Adipose tissue (tissue), 3 donors: ENCODE data around the gene PACRG. TPM values are rescaled to one million over a fixed set of nuclear protein-coding genes. Genes with fewer than 3 reads are reported as not detected.

Experiments used
- H3K27ac ChIP-seq: one replicate; pipeline ENCODE4 v1.5.1; 2013; ENCODE audit warnings: low read depth, low read length
- WGBS, 3 donors: extraction: QIAGEN DNeasy Blood & Tissue Kit; methylation state at CpG; one replicate each; pipeline ENCODE4 v1.1.7; 2013; 5-methylcytosine and 5-hydroxymethylcytosine counted together
- polyA plus RNA-seq, 3 donors: library from polyadenylated mRNA; stranded (reverse); fragments of 200-250 nt; gene quantifications; one replicate each; pipeline ENCODE4 v1.2.3, GENCODE V29; 2013
- donor health status: healthy with polysubstance abuse.
- donor health status: Bipolar disorder and iron deficiency.
- donor health status: healthy.

Gene PACRG
- polyA plus RNA-seq, 3 donors = 0.34 to 4.8 TPM; not detected in 1

GRCh38 chr6:162849269-162849668, 121.5 kb downstream of the PACRG start:
- H3K27ac ChIP-seq = no peak overlapping the region
- WGBS, 3 donors = 69 to 77% (median 70%) methylated on average over 4 of the region's 4 CpGs

- 94 to 97% (median 95%) methylated on average over 6 of the region's 6 CpGs for whole genome bisulfite sequencing, 3 donors
Measured at GRCh38 chr6:162852192-162852591, 124.4 kb downstream of the PACRG start.

DNA sequence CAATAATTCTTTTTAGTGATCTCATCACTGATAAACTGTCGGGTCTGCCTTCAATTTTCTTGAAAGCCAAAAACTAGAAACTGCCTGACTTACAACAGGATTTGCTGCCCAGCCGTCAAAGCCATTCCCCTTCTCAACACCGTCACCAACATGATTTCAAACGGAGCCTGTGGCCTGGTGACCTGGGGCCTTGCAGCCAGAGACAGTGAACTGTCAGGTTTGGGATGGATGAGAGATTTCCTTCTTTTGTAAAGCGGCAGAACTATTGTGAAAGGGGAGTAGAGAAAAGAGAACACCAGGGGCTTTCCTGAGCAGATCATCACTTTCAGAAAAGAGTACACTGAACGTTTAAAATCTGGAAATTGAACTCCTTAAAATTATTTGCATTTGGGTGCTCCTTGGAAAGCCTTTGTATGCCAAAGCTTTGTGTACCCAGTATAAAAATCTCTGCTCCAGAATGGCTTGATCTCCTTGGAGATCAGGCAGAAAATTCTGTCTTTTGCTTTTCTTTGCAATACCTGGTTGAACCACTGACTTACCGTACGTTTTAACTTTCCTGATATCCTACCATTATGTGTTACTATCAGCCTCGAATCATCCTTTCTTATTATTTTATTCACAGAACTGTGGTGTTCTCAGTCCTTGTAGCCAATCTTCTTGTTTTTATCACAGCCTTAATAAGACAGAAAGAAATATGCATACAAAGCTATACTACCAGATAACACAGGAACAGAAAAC, 125.2 kb downstream of the PACRG start:
- H3K27ac ChIP-seq = no peak overlapping the region
- WGBS, 3 donors = 73 to 80% (median 74%) methylated on average over 9 of the region's 9 CpGs

More at GRCh38 chr6:162852192-162852591, 124.4 kb downstream of the PACRG start:
- H3K27ac ChIP-seq = no peak overlapping the region

DNA sequence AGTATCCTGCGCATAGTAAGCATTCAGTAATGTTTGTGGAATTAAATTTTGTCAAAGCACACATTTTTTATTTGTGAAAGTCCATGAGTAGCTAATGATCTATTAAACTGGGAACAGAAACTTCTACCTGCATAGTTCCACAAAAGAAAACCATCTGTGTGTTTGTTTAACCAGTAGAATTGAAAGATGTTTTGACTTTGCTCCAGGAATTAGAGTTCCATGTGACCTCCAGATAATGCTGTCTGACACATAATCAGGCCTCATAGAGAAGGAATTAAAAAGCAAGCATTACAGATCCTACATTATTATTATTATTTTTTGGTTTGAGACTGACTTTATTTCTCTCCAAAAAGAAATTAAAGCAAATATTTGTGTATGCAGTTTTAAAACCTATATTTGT, 126.5 kb downstream of the PACRG start:
- no peak overlapping the region for H3K27ac ChIP-seq
- WGBS, 3 donors = 32 to 90% (median 86%) methylated on average over 1 of the region's 1 CpG

DNA sequence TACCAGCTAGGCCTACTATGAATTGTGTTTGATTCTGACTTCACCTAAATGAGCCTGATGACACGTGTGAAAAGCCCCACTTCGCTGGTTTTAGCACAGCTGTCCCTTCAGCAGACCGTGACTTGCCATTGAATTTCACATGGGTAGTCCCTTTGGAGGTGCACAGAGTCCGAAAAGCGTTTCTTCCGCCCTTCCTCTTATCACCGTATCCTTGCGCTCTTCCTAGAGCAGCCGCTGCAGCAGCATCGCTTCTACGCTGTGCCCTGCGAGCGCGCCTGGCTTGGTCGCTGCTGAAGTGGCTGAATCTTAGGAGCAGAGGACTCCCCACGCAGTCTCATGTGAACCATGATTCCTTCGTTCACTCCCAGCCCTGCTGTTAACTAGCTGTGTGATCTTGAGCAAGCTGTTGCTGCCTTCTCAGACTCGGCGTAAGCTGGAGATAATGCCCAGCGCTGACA, 127.0 kb downstream of the PACRG start:
- 86 to 90% (median 88%) methylated on average over 20 of the region's 20 CpGs for WGBS, 3 donors
- no peak overlapping the region for H3K27ac ChIP-seq

DNA sequence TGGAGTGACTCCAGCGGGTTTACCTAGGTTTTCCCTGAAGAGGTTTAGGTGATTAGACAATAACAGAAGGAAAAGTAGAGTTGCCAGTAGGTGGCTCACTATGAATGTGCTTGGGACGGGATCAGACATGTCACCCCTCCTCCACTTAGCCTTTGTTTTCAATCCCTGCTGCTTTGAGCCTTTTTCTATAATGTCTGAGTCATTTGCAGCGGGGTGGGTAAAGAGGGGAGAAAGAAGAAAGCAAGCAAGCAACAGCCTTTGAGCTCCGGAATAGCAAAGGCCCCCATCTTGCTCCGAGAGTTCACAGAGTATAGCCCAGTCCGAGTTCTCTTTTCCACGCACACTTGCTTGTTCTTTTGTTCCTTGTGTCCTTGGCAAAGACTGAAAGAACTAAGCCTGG, 129.1 kb downstream of the PACRG start:
- no peak overlapping the region for H3K27ac ChIP-seq
- 9 to 25% (median 20%) methylated on average over 7 of the region's 7 CpGs for WGBS, 3 donors

DNA sequence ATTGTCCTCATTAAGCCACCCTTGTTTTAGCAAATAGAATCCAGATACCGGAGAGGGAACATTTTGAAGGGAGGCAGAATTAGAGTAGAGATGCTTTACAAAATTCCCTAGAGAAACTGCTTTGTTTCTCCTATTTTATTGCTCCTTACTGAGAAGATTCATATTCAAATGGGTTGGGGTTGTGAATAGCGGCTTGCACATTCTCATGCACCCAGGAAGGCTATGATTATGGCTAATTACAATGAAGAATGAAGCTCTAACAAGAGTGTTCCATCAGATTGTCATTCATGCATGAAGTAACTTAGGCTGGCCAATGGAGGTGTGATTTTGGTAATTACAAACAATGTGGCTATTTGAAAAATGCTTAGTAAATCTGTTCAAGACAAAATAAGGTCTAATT, 129.6 kb downstream of the PACRG start:
- WGBS, 3 donors = 45 to 60% (median 55%) methylated on average over 2 of the region's 2 CpGs
- H3K27ac ChIP-seq = no peak overlapping the region

GRCh38 chr6:162862462-162862861, 134.7 kb downstream of the PACRG start:
- no peak overlapping the region for H3K27ac ChIP-seq
- WGBS, 3 donors = 43 to 88% (median 84%) methylated on average over 3 of the region's 3 CpGs

- 90 to 95% (median 90%) methylated on average over 5 of the region's 5 CpGs for WGBS, 3 donors
- no peak overlapping the region for H3K27ac ChIP-seq
Measured at GRCh38 chr6:162862941-162863340, 135.2 kb downstream of the PACRG start.

DNA sequence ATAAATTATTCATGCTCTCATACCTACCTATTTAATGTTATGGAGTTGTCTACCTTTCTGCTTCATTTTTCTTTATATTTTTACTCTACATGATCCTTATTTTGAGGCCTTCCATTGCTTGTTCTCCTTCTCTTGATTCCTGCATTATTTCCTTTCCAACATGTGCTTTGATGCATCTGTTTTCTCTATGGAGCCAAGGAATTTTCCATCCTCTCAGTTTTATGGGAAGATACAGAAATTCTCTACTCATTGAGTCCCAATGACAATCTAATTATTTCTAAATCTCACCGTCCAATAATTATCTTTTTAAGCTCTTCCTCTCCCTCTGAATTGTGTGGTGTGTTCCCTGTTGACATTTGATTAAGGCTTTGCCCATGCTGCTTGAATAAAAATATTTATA, 136.0 kb downstream of the PACRG start:
- 80 to 91% (median 88%) methylated on average over 1 of the region's 1 CpG for WGBS, 3 donors
- H3K27ac ChIP-seq = no peak overlapping the region

DNA sequence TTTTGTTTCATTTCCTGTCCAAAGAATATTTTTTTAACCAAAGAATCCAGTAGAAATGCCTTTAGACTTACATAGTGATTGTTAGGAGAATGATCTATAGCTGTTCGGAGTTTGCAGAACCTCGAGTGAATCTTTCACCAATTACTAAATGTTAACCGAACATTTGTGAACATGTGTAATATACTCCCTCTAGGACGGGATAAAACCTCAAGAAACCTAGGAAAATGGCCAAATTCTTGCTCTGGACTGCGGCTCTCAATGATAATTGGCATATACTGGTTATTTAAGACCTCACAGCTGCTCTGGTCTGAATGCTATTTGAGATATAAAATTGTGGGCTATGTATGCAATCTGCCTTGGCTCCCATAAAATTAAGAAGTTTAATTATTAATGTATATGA, 137.1 kb downstream of the PACRG start:
- WGBS, 3 donors = 44 to 78% (median 67%) methylated on average over 5 of the region's 5 CpGs
- H3K27ac ChIP-seq = no peak overlapping the region

- WGBS, 3 donors = 29 to 39% (median 39%) methylated on average over 1 of the region's 1 CpG
- H3K27ac ChIP-seq = no peak overlapping the region
Measured at GRCh38 chr6:162866656-162867055, 138.9 kb downstream of the PACRG start.

GRCh38 chr6:162868397-162868796, 140.6 kb downstream of the PACRG start:
- H3K27ac ChIP-seq = no peak overlapping the region
- 90 to 94% (median 92%) methylated on average over 18 of the region's 18 CpGs for WGBS, 3 donors

GRCh38 chr6:162871966-162872365, 144.2 kb downstream of the PACRG start:
- H3K27ac ChIP-seq = no peak overlapping the region
- WGBS, 3 donors = 69 to 93% (median 75%) methylated on average over 1 of the region's 1 CpG

DNA sequence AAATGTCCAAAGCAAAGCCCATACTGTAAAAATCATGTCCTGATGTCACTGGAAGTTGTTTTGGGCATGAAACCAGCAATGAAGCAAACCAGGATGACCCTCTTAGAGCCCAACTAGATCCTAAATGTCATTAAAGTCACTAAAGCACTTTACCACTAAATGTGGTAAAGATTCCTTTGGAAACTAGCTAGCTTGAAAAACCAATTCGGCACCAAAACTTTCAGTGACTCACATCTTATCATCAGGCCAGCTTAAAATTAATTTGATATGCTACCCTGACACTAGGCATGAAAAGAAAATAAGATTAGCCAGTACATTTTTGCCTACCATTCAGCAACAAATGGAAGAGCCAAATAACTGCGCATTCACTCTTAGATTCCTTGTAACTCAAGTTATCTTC, 145.8 kb downstream of the PACRG start:
- WGBS, 3 donors = 86 to 93% (median 92%) methylated on average over 2 of the region's 2 CpGs
- H3K27ac ChIP-seq = no peak overlapping the region

GRCh38 chr6:162875070-162875469, 147.3 kb downstream of the PACRG start:
- WGBS, 3 donors = 91 to 94% (median 94%) methylated on average over 2 of the region's 2 CpGs
- H3K27ac ChIP-seq = no peak overlapping the region

GRCh38 chr6:162882801-162883481, 155.2 kb downstream of the PACRG start:
- no peak overlapping the region for H3K27ac ChIP-seq
- 85 to 92% (median 87%) methylated on average over 8 of the region's 8 CpGs for whole genome bisulfite sequencing, 3 donors

DNA sequence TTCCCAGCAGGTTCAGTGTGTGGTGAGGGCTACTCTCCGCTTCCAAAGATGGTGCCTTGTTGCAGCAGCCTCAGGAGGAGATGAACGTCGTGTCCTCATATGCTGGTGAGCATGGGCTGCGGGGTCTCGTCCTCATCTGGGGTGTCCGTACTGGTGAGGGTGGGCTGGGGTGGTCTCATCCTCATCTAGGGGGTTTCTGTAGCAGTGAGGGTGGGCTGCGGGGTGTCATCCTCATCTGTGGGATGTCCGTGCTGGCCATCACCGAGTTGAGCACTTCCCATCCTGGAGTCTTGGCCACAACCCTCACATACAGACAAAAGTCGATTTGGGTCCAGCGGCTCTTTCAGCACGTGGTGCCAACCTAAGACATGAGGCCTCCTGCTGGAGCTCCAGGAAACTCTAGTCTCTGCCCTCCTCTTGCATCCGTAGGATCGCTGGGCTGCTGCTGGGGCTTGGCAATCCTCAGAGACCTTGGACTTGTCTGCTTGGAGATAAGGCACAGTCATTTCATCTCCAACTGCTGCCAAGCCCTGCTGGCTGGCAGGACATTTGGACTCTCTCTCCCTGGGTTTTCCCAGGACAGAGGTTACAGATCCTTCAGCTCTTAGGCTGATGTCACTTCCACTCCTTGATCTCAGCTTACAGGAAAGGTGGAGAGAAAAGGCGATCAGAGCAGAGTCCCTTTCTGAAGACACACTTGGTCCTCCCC, 160.4 kb downstream of the PACRG start:
- 77 to 79% (median 77%) methylated on average over 15 of the region's 15 CpGs for WGBS, 3 donors
- H3K27ac ChIP-seq = no peak overlapping the region

DNA sequence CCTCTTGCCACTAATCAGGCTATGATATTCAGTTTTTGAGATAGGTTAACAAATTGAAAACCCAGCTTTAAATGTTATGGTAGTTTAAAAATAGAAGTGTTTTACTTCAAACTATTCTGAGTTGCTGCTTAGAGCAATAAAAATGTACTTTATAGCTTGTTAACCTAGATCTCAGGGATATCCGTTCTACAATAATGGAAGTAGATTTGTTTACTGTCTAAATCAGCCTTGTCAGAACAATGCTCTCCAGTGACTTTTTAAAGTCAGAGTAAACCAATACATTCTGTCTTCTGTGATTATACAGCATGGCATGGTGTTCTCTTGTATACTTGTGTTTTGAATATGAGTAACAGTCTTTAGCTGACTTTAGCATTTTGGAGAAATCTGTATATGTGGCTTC, 161.5 kb downstream of the PACRG start:
- WGBS, 3 donors = 59 to 75% (median 62%) methylated on average over 1 of the region's 1 CpG
- no peak overlapping the region for H3K27ac ChIP-seq
